Caco-2 (cell line): ENCODE measurements around the gene PPARG. TPM values are rescaled to one million over a fixed set of nuclear protein-coding genes. Genes with fewer than 3 reads are reported as not detected.

Experiments used
- BruUV-seq: library from RNA; stranded (reverse); fragments of 400-500 nt; replicated peaks from 2 replicates; lab custom pipeline; 2021; lab: Mats Ljungman, UMichigan
- CTCF ChIA-PET: fragments of 300-600 bp; sonication (Branson Sonifier 250); formaldehyde crosslinking; loops from one replicate; lab custom pipeline; 2022; ENCODE audit warnings: antibody characterized with exemption; lab: Charles Lee
- POLR2A ChIA-PET: fragments of 300-600 bp; sonication (Branson Sonifier 250); formaldehyde crosslinking; loops from one replicate; lab custom pipeline; 2022; ENCODE audit warnings: antibody characterized with exemption; lab: Charles Lee
- DNase-seq, 2 experiments: peaks; one replicate each; pipeline versions ENCODE4 v3.0.0 to v3.0.0-alpha.2; 2020 to 2022
- H3K27me3 ChIP-seq: replicated peaks from 2 replicates; pipeline ENCODE4 v1.6.0; 2011; ENCODE audit warnings: low read length; ENCODE audit not compliant: control insufficient read depth, insufficient read depth
- H3K36me3 ChIP-seq: 2 replicates; pipeline ENCODE4 v1.5.1; 2011; ENCODE audit warnings: low read length; ENCODE audit not compliant: control insufficient read depth, insufficient read depth
- H3K4me1 ChIP-seq: fragments of 250-450 bp; sonication (Bioruptor Pico); 2 replicates; pipeline ENCODE4 v1.5.1; 2020; ENCODE audit warnings: mild to moderate bottlenecking
- H3K4me3 ChIP-seq: 2 replicates; pipeline ENCODE4 v1.5.1; 2011; ENCODE audit warnings: low read depth, mild to moderate bottlenecking, control low read depth, low read length
- H3K9me3 ChIP-seq: fragments of 250-450 bp; sonication (Bioruptor Pico); 2 replicates; pipeline ENCODE4 v1.5.1; 2020; ENCODE audit warnings: mild to moderate bottlenecking, moderate library complexity
- H3K27ac Mint-ChIP-seq: one replicate; pipeline ENCODE4 v1.8.0; 2022; ENCODE audit warnings: mixed read lengths; ENCODE audit not compliant: unreplicated experiment
- H3K27me3 Mint-ChIP-seq: one replicate; pipeline ENCODE4 v1.8.0; 2022; ENCODE audit warnings: mixed read lengths; ENCODE audit not compliant: insufficient read depth, unreplicated experiment
- H3K36me3 Mint-ChIP-seq: one replicate; pipeline ENCODE4 v1.8.0; 2022; ENCODE audit warnings: mild to moderate bottlenecking, mixed read lengths; ENCODE audit not compliant: insufficient read depth, unreplicated experiment
- H3K4me1 Mint-ChIP-seq: one replicate; pipeline ENCODE4 v1.8.0; 2022; ENCODE audit warnings: low read depth, mixed read lengths; ENCODE audit not compliant: unreplicated experiment
- H3K4me3 Mint-ChIP-seq: one replicate; pipeline ENCODE4 v1.8.0; 2022; ENCODE audit warnings: mild to moderate bottlenecking, moderate library complexity, mixed read lengths; ENCODE audit not compliant: unreplicated experiment
- H3K9me3 Mint-ChIP-seq: one replicate; pipeline ENCODE4 v1.8.0; 2022; ENCODE audit warnings: mixed read lengths; ENCODE audit not compliant: unreplicated experiment
- intact Hi-C: fragments of 100-400 bp; cut with micrococcal nuclease; formaldehyde crosslinking; loops from one replicate; pipeline ENCODE4 v1.10.0; 2022; ENCODE audit not compliant: unreplicated experiment
- total RNA-seq: library from RNA; stranded (reverse); gene quantifications from 2 replicates; pipeline ENCODE4 v1.2.3, GENCODE V29; 2022
- TF ChIP-seq, protein P1 (sequence below), 2 experiments: fragments of 200-600 bp in 1 of 2; IDR thresholded peaks; 1 replicate in 1 of 2; 2 replicates in 1 of 2; pipeline versions ENCODE4 v1.5.1 to v1.8.0; 2011 to 2022; ENCODE audit warnings: antibody characterized with exemption in 1 of 2, control low read depth in 1 of 2, inconsistent platforms in 1 of 2, low read depth in 1 of 2, low read length in 1 of 2, mild to moderate bottlenecking in 1 of 2, moderate library complexity in 1 of 2; ENCODE audit not compliant: insufficient read depth in 1 of 2, severe bottlenecking in 1 of 2, unreplicated experiment in 1 of 2

The PPARG gene
- total RNA-seq, 1 experiment from 2014 or later = 15.6 TPM

DNA sequence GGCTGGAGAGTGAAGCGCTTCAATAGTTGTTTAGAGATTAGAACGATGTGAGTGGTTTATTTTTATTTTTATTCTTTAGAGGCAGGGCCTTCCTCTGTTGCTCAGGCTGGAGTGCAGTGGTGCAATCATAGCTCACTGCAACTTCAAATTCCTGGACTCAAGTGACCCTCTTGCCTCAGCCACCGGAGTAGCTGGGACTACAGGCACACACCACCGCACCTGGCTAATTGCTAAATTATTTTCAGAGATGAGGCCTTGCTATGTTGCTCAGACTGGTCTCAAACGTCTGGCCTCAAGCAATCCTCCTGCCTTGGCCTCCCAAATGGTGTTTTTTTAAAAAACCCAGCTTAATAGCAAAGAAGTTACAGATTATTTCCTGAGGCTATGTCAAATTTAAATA, 29.0 kb downstream of the PPARG start:
- Mint-ChIP-seq H3K27me3 (peaks cover 3% of the 10 kb centered on the region), H3K4me1 (peaks cover 25% of the 10 kb centered on the region), H3K27ac (no peak overlapping the region), H3K36me3 (no peaks in the 10 kb centered on the region), H3K4me3 (no peak overlapping the region), H3K9me3 (no peaks in the 10 kb centered on the region)
- no peaks in the 10 kb centered on the region for H3K36me3 ChIP-seq
- no peak overlapping the region for H3K4me3 ChIP-seq
- H3K27me3 ChIP-seq = no peaks in the 10 kb centered on the region
- BruUV-seq = no TSS peak
- TF ChIP-seq, protein P1, sequence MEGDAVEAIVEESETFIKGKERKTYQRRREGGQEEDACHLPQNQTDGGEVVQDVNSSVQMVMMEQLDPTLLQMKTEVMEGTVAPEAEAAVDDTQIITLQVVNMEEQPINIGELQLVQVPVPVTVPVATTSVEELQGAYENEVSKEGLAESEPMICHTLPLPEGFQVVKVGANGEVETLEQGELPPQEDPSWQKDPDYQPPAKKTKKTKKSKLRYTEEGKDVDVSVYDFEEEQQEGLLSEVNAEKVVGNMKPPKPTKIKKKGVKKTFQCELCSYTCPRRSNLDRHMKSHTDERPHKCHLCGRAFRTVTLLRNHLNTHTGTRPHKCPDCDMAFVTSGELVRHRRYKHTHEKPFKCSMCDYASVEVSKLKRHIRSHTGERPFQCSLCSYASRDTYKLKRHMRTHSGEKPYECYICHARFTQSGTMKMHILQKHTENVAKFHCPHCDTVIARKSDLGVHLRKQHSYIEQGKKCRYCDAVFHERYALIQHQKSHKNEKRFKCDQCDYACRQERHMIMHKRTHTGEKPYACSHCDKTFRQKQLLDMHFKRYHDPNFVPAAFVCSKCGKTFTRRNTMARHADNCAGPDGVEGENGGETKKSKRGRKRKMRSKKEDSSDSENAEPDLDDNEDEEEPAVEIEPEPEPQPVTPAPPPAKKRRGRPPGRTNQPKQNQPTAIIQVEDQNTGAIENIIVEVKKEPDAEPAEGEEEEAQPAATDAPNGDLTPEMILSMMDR (IDR thresholded peaks at IDR 0.05; ENCODE audit: insufficient read depth in 1 of 2, low read depth in 1 of 2, low read length in 1 of 2, severe bottlenecking in 1 of 2, unreplicated experiment in 1 of 2) = no peak
- POLR2A ChIA-PET = interaction anchor here (0.7 kb wide), 1 partner anchor 111 kb away, joined by 4 read pairs; no protein-coding TSS in a partner anchor
- H3K4me1 ChIP-seq = peaks cover 17% of the 10 kb centered on the region
- intact Hi-C loops = no loop called here
- no peaks in the 10 kb centered on the region for H3K9me3 ChIP-seq
- DNase-seq = no peak
- CTCF ChIA-PET = no interaction called here

DNA sequence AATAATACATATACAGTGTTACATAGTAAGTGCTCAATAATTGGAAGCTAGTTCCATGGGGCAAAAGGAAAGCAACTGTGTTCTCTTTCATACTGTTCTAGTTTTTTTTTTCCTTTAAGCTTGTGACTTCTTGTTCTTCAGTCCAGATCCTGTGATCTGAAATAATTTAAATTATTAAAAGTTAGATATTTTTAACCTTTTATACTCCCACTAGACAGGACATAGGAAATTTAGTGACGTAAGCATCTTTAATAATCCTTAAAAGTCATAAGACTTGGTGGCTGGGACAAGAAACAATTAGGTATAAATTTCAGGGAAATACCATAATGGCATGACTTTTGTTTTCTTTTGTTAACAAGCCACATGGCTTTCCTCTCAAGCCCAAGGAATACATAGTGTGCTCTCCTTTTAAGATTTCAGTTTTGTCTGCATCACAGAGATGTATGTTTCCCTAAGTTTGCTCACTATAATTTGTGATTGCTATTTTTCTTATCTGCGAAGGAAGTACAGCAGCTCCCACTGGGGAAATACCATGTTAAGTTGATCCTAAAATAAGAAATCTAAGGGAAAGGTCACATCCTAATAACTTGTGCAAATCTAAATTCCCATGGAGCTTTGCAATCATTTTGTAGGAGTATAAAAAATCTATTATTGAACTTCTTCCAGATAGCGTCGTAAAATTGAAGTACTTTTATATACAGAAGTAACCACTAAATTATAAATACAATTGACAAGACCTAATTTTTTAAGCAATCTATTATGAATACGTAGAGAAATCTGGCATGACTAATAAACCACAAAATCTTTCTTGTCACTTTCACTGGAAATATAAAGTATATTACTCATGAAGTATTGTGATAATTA, 30.1 kb downstream of the PPARG start:
- Histone ChIP-seq H3K36me3 (no peaks in the 10 kb centered on the region), H3K9me3 (no peaks in the 10 kb centered on the region), H3K4me3 (no peak overlapping the region), H3K27me3 (no peaks in the 10 kb centered on the region), H3K4me1 (peaks cover 17% of the 10 kb centered on the region)
- POLR2A ChIA-PET = interaction anchor here (0.7 kb wide), 1 partner anchor 110 kb away, joined by 4 read pairs; no protein-coding TSS in a partner anchor
- Mint-ChIP-seq H3K4me1 (peaks cover 25% of the 10 kb centered on the region), H3K27me3 (peaks cover 3% of the 10 kb centered on the region), H3K36me3 (no peaks in the 10 kb centered on the region), H3K4me3 (no peak overlapping the region), H3K27ac (no peak overlapping the region), H3K9me3 (no peaks in the 10 kb centered on the region)
- DNase-seq = no peak
- no TSS peak for BruUV-seq
- intact Hi-C loops = no loop called here
- CTCF ChIA-PET = no interaction called here
- TF ChIP-seq, protein P1 (IDR thresholded peaks at IDR 0.05; ENCODE audit: insufficient read depth in 1 of 2, low read depth in 1 of 2, low read length in 1 of 2, severe bottlenecking in 1 of 2, unreplicated experiment in 1 of 2) = no peak

DNA sequence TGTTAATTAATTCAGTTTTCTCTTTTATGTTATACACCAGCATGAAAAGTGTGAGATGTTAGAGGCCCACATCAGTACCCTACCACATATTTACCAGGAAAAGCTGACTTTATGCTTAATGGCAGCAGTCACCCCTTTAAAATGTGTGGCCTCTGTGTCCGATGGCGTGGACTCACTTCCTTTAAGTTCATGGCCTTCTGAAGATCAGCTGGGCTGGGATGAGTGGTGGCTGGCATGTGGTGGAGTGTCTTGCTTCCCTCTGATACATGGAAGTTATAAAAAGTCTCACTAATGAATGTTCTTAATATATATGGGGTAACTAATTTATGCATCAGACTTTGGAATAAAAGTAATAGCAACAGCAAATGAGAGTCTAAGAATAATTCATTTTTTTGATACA, 32.1 kb downstream of the PPARG start:
- no peak overlapping the region for H3K4me3 Mint-ChIP-seq
- Histone ChIP-seq H3K36me3 (no peaks in the 10 kb centered on the region), H3K4me3 (no peak overlapping the region), H3K4me1 (peaks cover 17% of the 10 kb centered on the region), H3K27me3 (no peaks in the 10 kb centered on the region), H3K9me3 (no peaks in the 10 kb centered on the region)
- no peaks in the 10 kb centered on the region for H3K9me3 Mint-ChIP-seq
- H3K27ac Mint-ChIP-seq = no peak overlapping the region
- intact Hi-C loops = no loop called here
- BruUV-seq = no TSS peak
- TF ChIP-seq, protein P1 (IDR thresholded peaks at IDR 0.05; ENCODE audit: insufficient read depth in 1 of 2, low read depth in 1 of 2, low read length in 1 of 2, severe bottlenecking in 1 of 2, unreplicated experiment in 1 of 2) = no peak
- ChIA-PET POLR2A (no interaction called here), CTCF (no interaction called here)
- no peak for DNase-seq
- H3K4me1 Mint-ChIP-seq = peaks cover 19% of the 10 kb centered on the region
- H3K27me3 Mint-ChIP-seq = peaks cover 3% of the 10 kb centered on the region
- H3K36me3 Mint-ChIP-seq = no peaks in the 10 kb centered on the region
